Endothelial cell of umbilical vein (primary cell): ENCODE data around the gene NEDD4. TPM values are rescaled to one million over a fixed set of nuclear protein-coding genes. Genes with fewer than 3 reads are reported as not detected.

Source experiments
- BruUV-seq: library from RNA; stranded (reverse); fragments of 400-500 nt; replicated peaks from 2 replicates; lab custom pipeline; 2021; lab: Mats Ljungman, UMichigan
- CTCF ChIA-PET: fragments of 300-600, 350-600 bp; sonication (Branson Sonifier 250); formaldehyde crosslinking; loops from one replicate; lab custom pipeline; 2021; ENCODE audit warnings: antibody characterized with exemption, inconsistent platforms; lab: Charles Lee
- POLR2A ChIA-PET: fragments of 300-600, 350-600 bp; sonication (Branson Sonifier 250); formaldehyde crosslinking; loops from one replicate; lab custom pipeline; 2021; ENCODE audit warnings: antibody characterized with exemption, inconsistent platforms; lab: Charles Lee
- DNase-seq: peaks from one replicate; pipeline ENCODE4 v3.0.0-alpha.2; 2011; ENCODE audit warnings: low read depth, low spot score
- FAIRE-seq: peaks from 2 replicates; lab custom pipeline; 2011; peaks lifted over from hg19 to GRCh38; lab: Jason Lieb, UNC
- H2AFZ ChIP-seq: 2 replicates; pipeline ENCODE4 v1.6.0; 2012; ENCODE audit warnings: low read depth, low read length, control low read depth, inconsistent platforms
- H3K27ac ChIP-seq: 2 replicates; pipeline ENCODE4 v1.5.1; 2011; ENCODE audit warnings: low read depth, mild to moderate bottlenecking, control low read depth, low read length, moderate library complexity; ENCODE audit not compliant: insufficient read depth
- H3K27me3 ChIP-seq, 2 experiments: 2 replicates each; pipeline versions ENCODE4 v1.6.0 to v1.6.1; 2011; ENCODE audit warnings: low read length in 2 of 2, mixed read lengths in 1 of 2; ENCODE audit not compliant: control insufficient read depth in 2 of 2, insufficient read depth in 2 of 2
- H3K36me3 ChIP-seq, 2 experiments: 2 replicates in 1 of 2; 3 replicates in 1 of 2; pipeline ENCODE4 v1.5.1; 2011; ENCODE audit warnings: low read length in 2 of 2, mild to moderate bottlenecking in 1 of 2, moderate library complexity in 1 of 2; ENCODE audit not compliant: control insufficient read depth in 2 of 2, insufficient read depth in 2 of 2; ENCODE audit errors: extremely low read depth in 1 of 2
- H3K4me1 ChIP-seq: 3 replicates; pipeline ENCODE4 v1.5.1; 2011; ENCODE audit warnings: mild to moderate bottlenecking, low read length; ENCODE audit not compliant: control insufficient read depth, insufficient read depth; ENCODE audit errors: extremely low read depth
- H3K4me2 ChIP-seq: 2 replicates; pipeline ENCODE4 v1.6.1; 2011; ENCODE audit warnings: low read length, control low read depth, mixed read lengths; ENCODE audit not compliant: insufficient read depth
- H3K4me3 ChIP-seq, 3 experiments: fragments of 200-600 bp in 1 of 3; sonication (generic), shearing (Covaris generic) in 1 of 3; replicated peaks in 1 of 3; 2 replicates each; pipeline ENCODE4 v1.5.1; 2011 to 2016; ENCODE audit warnings: control low read depth in 3 of 3, low read length in 3 of 3, mild to moderate bottlenecking in 2 of 3, inconsistent platforms in 1 of 3, low read depth in 1 of 3, moderate library complexity in 1 of 3; ENCODE audit not compliant: insufficient read depth in 1 of 3
- H3K79me2 ChIP-seq: 2 replicates; pipeline ENCODE4 v1.6.0; 2012; ENCODE audit warnings: low read length, inconsistent platforms; ENCODE audit not compliant: control insufficient read depth, insufficient read depth
- H3K9ac ChIP-seq: replicated peaks from 2 replicates; pipeline ENCODE3; 2011; ENCODE audit warnings: low read length, control low read depth; ENCODE audit not compliant: insufficient read depth; ENCODE audit errors: extremely low read depth
- H3K9me1 ChIP-seq: replicated peaks from 3 replicates; pipeline ENCODE4 v1.6.0; 2011; ENCODE audit warnings: mild to moderate bottlenecking, low read length; ENCODE audit not compliant: control insufficient read depth, insufficient read depth; ENCODE audit errors: extremely low read depth
- H3K9me3 ChIP-seq: replicated peaks from 2 replicates; pipeline ENCODE4 v1.5.1; 2012; ENCODE audit warnings: low read length, inconsistent platforms; ENCODE audit not compliant: control insufficient read depth, insufficient read depth
- H4K20me1 ChIP-seq: replicated peaks from 2 replicates; pipeline ENCODE3; 2011; ENCODE audit warnings: mild to moderate bottlenecking, low read length; ENCODE audit not compliant: control insufficient read depth, insufficient read depth; ENCODE audit errors: extremely low read depth
- EZH2 ChIP-seq: IDR thresholded peaks from 2 replicates; pipeline ENCODE4 v1.6.1; 2012; ENCODE audit warnings: borderline replicate concordance, low read depth, mild to moderate bottlenecking, moderate library complexity, low read length, inconsistent platforms; ENCODE audit not compliant: severe bottlenecking
- FOS ChIP-seq: IDR thresholded peaks from 2 replicates; pipeline ENCODE4 v1.6.1; 2011; ENCODE audit warnings: mild to moderate bottlenecking, low read length, moderate library complexity, borderline replicate concordance; ENCODE audit not compliant: insufficient read depth
- GATA2 ChIP-seq: IDR thresholded peaks from 2 replicates; pipeline ENCODE4 v1.7.0; 2011; ENCODE audit warnings: low read depth, mild to moderate bottlenecking, moderate library complexity, mixed read lengths, low read length; ENCODE audit not compliant: insufficient read length, insufficient read depth
- JUN ChIP-seq: IDR thresholded peaks from 2 replicates; pipeline ENCODE4 v1.6.1; 2011; ENCODE audit warnings: borderline replicate concordance, low read depth; ENCODE audit not compliant: insufficient read length, insufficient read depth
- MYC ChIP-seq: IDR thresholded peaks from one replicate; pipeline ENCODE4 v1.6.1; 2011; ENCODE audit warnings: mild to moderate bottlenecking, low read depth, low read length
- POLR2A ChIP-seq: IDR thresholded peaks from 2 replicates; pipeline ENCODE4 v1.6.1; 2012; ENCODE audit warnings: low read depth, mild to moderate bottlenecking, control low read depth, low read length
- POLR2AphosphoS5 ChIP-seq: IDR thresholded peaks from 2 replicates; pipeline ENCODE4 v1.6.1; 2012; ENCODE audit warnings: low read depth, mild to moderate bottlenecking, control low read depth, low read length, moderate library complexity; ENCODE audit not compliant: insufficient read depth
- dilution Hi-C: fragments of 300-500 bp; cut with MboI; formaldehyde crosslinking; loops from one replicate; pipeline ENCODE4 v1.15.0; 2019; ENCODE audit warnings: low sequenced_read_pairs; ENCODE audit not compliant: extremely low pct_ligation_motif_present
- intact Hi-C: fragments of 100-400 bp; cut with micrococcal nuclease; formaldehyde crosslinking; loops from one replicate; pipeline ENCODE4 v1.10.0; 2022
- polyA plus RNA-seq, 4 experiments: library from polyadenylated mRNA; depleted of rRNA in 3 of 4; stranded (reverse) in 3 of 4; unstranded in 1 of 4; fragments of >200 nt; gene quantifications; 2 replicates each; pipeline versions ENCODE4 v1.2.1 to v1.2.3, GENCODE V29; 2011 to 2012; ENCODE audit warnings: missing spikeins in 1 of 4
- total RNA-seq: library from RNA; stranded (reverse); gene quantifications from 2 replicates; pipeline ENCODE4 v1.2.3, GENCODE V29; 2021
- TF ChIP-seq, protein P1 (sequence below), 2 donors: IDR thresholded peaks; 1 replicate in 1 of 2; 2 replicates in 1 of 2; pipeline ENCODE4 v1.5.1; 2011; ENCODE audit warnings: low read length in 2 of 2, mild to moderate bottlenecking in 2 of 2, moderate library complexity in 2 of 2, control low read depth in 1 of 2, inconsistent platforms in 1 of 2, low read depth in 1 of 2; ENCODE audit not compliant: insufficient read depth in 1 of 2; ENCODE audit errors: extremely low read depth in 1 of 2
- TF ChIP-seq, protein P2 (sequence below): IDR thresholded peaks from 2 replicates; pipeline ENCODE4 v1.6.1; 2011; ENCODE audit not compliant: insufficient read depth, insufficient read length

Gene NEDD4
- total and polyA plus RNA-seq, 2 donors (not counting 3 experiments of a cell fraction or from before 2014, with no cell fraction given), result 9.2 to 39.0 TPM

DNA sequence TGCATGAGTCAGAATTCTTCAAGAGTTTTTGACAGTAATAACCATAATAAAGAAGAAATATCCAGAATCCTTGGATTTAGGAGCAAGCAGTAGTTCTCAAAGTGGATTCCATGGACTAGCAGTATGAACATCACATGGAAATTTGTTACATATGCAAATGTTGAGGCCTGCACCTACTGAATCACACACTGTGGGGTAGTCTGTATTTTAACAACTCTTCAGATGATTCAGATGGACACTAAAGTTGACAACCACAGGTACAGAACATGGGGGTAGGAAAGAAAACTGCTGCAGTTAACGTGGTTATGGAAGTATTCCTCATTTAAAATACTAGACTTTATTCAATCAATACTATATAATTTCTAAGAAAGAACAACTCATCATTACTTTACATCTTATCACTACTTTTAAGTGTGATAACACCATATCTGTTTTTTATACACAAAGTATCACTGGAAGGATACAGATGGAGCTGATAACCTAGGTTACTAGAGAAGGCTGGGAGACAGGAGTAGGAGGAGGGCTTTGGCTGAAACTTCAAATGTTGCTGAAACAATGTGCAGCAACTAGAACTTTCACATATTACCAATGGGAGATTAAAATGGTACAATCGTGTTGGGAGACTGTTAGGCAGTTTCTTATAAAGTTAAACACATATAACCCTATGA is 11.7 kb downstream of the NEDD4 start:
- Histone ChIP-seq H3K9ac (no peak overlapping the region), H3K4me3 (no peak overlapping the region), H3K9me1 (no peaks in the 10 kb centered on the region), H3K9me3 (no peaks in the 10 kb centered on the region), H3K36me3 (no peaks in the 10 kb centered on the region), H3K4me2 (no peak overlapping the region), H3K27me3 (no peaks in the 10 kb centered on the region), H4K20me1 (no peaks in the 10 kb centered on the region), H2AFZ (no peak overlapping the region), H3K79me2 (peaks cover 45% of the 10 kb centered on the region), H3K4me1 (peaks cover 13% of the 10 kb centered on the region), H3K27ac (no peak overlapping the region)
- FAIRE-seq (no peak), DNase-seq (no peak)
- TF ChIP-seq FOS (no peak), POLR2AphosphoS5 (no peak), POLR2A (no peak), GATA2 (no peak), JUN (no peak), EZH2 (no peak), MYC (no peak)
- TF ChIP-seq, protein P1, sequence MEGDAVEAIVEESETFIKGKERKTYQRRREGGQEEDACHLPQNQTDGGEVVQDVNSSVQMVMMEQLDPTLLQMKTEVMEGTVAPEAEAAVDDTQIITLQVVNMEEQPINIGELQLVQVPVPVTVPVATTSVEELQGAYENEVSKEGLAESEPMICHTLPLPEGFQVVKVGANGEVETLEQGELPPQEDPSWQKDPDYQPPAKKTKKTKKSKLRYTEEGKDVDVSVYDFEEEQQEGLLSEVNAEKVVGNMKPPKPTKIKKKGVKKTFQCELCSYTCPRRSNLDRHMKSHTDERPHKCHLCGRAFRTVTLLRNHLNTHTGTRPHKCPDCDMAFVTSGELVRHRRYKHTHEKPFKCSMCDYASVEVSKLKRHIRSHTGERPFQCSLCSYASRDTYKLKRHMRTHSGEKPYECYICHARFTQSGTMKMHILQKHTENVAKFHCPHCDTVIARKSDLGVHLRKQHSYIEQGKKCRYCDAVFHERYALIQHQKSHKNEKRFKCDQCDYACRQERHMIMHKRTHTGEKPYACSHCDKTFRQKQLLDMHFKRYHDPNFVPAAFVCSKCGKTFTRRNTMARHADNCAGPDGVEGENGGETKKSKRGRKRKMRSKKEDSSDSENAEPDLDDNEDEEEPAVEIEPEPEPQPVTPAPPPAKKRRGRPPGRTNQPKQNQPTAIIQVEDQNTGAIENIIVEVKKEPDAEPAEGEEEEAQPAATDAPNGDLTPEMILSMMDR (IDR thresholded peaks at IDR 0.05; ENCODE audit: extremely low read depth in 1 of 2, insufficient read depth in 1 of 2, low read depth in 1 of 2, low read length in 2 of 2), result no peak
- TF ChIP-seq, protein P2, sequence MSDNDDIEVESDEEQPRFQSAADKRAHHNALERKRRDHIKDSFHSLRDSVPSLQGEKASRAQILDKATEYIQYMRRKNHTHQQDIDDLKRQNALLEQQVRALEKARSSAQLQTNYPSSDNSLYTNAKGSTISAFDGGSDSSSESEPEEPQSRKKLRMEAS, result no peak
- dilution Hi-C loops (no loop called here), intact Hi-C loops (no loop called here)
- no TSS peak for BruUV-seq
- ChIA-PET POLR2A (no interaction called here), CTCF (no interaction called here)
